ENCODE data around the gene B3GLCT. TPM values are rescaled to one million over a fixed set of nuclear protein-coding genes. Genes with fewer than 3 reads are reported as not detected.

The B3GLCT gene
- total and polyA plus RNA-seq, 3 experiments from 2014 or later, result 5.2 to 10.4 (median 5.6) TPM

DNA sequence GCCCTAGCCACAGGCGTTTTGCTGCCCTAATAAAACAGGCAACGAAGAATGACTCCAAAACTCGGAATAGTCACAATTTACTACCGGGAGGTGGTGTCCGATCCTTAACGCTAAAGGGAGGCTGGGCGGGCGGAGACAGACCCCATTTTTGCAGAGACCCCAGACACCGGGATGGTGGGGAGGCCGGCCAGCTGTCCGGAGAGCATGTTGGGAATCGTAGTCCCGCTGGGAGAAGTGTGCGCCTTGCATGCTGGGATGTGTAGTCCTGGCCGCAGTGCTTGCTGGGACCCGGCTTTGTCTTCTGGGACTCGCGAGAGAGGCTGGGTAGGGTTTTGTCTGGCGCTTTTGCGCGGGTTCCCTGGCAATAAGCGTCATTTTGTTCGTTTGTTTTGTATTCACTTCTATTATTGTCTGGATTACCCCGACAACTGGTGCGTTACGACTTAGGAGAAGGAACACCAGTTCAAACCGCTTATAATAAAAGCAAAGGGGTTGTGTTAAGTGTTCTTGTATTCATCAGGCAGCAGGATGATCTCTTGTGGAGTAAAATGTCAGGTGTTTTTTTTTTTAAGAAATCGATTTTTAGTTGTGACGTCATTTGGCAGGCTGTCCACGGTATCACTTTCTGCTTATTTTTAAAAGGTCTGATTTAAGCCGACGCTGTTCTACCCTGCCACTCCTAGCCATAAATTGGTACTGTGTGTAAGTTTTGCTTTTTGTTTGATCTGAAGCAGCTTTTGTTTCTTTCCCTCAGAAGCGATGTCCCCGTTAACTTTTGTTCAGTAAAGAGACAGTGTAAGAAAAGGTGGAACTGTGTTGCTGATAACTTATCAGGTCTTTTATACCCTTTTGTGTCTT, 37.4 kb upstream of the B3GLCT start:
- DNase-seq, result peak; percentile 93 to 99 (median 99)
- peak overlapping the region; percentile 98 for H3K4me3 ChIP-seq (ENCODE audit: low read length)
- ChIA-PET POLR2A (interaction anchor here (0.6 to 2.0 kb wide), 3 partner anchors 37 to 39 kb away, joined by 4 to 10 read pairs (median 4); partner anchors contain the start of gene B3GLCT), CTCF (interaction anchor here (1.3 kb wide), 1 partner anchor 37 kb away, joined by 4 read pairs; the partner anchor contains the start of gene B3GLCT)
- no peaks in the 10 kb centered on the region for H3K9me3 ChIP-seq (ENCODE audit: low read length)
- Mint-ChIP-seq H3K36me3 (peaks cover 0 to 36% (median 3%) of the 10 kb centered on the region in 3 donors), H3K9me3 (no peaks in the 10 kb centered on the region), H3K27ac (peak overlapping the region; percentile 96 to 100 (median 99)), H3K4me1 (peaks cover 36 to 45% (median 44%) of the 10 kb centered on the region in 3 donors), H3K27me3 (peaks cover 0 to 4% of the 10 kb centered on the region in 2 donors), H3K4me3 (peak overlapping the region; percentile 90 to 99 (median 96))
- peak overlapping the region; percentile 97 for H3K27ac ChIP-seq (ENCODE audit: low read depth, low read length)
- no peaks in the 10 kb centered on the region for H3K36me3 ChIP-seq (ENCODE audit: insufficient read depth, low read length)
- no peaks in the 10 kb centered on the region for H3K27me3 ChIP-seq (ENCODE audit: insufficient read depth, low read length, poor library complexity, severe bottlenecking)
- H3K4me1 ChIP-seq (ENCODE audit: insufficient read depth, low read length), result peaks cover 18% of the 10 kb centered on the region

DNA sequence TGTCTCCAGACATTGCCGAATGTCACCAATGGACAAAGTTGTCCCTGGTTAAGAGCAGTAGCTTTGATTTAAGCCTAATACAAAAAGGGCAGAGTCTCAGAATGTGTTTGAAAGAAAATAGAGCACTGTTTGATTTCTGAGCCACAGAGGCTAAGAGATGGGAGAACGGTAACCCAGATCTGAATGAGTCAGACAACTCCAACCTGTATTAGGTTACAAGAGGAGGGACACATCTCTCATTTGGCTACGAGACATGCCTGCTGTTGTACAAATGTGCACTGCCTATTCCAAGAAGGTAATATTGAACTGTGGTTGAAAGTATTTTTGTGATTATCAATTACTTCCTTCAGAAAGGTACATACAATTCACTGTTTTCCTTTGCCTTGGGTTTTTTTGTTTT, 33.2 kb upstream of the B3GLCT start:
- Histone ChIP-seq H3K9me3 (ENCODE audit: low read length) (no peaks in the 10 kb centered on the region), H3K36me3 (ENCODE audit: insufficient read depth, low read length) (no peaks in the 10 kb centered on the region), H3K27me3 (ENCODE audit: insufficient read depth, low read length, poor library complexity, severe bottlenecking) (no peaks in the 10 kb centered on the region), H3K4me3 (ENCODE audit: low read length) (no peak overlapping the region), H3K27ac (ENCODE audit: low read depth, low read length) (no peak overlapping the region), H3K4me1 (ENCODE audit: insufficient read depth, low read length) (peaks cover 6% of the 10 kb centered on the region)
- CTCF ChIA-PET, result no interaction called here
- Mint-ChIP-seq H3K27ac (no peak overlapping the region), H3K27me3 (peaks cover 3 to 5% of the 10 kb centered on the region in 2 donors), H3K4me3 (no peak overlapping the region), H3K36me3 (peaks cover 0 to 12% (median 0%) of the 10 kb centered on the region in 3 donors), H3K4me1 (peaks cover 13% of the 10 kb centered on the region in 3 donors), H3K9me3 (no peaks in the 10 kb centered on the region)
- POLR2A ChIA-PET, result no interaction called here
- DNase-seq, result no peak

DNA sequence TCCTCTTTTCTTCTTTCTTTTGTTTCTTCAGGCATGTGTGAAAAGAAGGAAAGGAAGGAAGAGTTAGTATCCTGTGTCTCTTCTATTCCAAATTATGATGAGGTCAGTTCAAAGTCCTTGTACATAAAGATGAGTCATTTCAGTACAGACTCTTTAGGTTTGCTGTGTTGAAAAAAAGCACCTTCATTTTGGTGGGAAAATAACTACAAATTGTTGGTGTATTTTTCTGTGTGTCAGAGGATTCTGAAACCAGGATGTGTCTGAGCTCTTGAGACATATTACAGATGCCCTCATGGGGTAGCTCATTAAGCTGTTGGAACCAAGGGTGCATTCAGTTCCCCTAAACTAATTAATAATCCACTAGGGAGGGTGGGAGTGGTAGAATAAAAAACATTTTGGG, 32.3 kb upstream of the B3GLCT start:
- ChIA-PET CTCF (no interaction called here), POLR2A (no interaction called here)
- Mint-ChIP-seq H3K27ac (no peak overlapping the region), H3K9me3 (no peaks in the 10 kb centered on the region), H3K4me3 (no peak overlapping the region), H3K27me3 (peaks cover 2 to 10% of the 10 kb centered on the region in 2 donors), H3K36me3 (peaks cover 0 to 3% (median 0%) of the 10 kb centered on the region in 3 donors), H3K4me1 (peaks cover 9 to 13% (median 11%) of the 10 kb centered on the region in 3 donors)
- peaks cover 6% of the 10 kb centered on the region for H3K4me1 ChIP-seq (ENCODE audit: insufficient read depth, low read length)
- no peak overlapping the region for H3K4me3 ChIP-seq (ENCODE audit: low read length)
- H3K9me3 ChIP-seq (ENCODE audit: low read length), result no peaks in the 10 kb centered on the region
- DNase-seq, result no peak
- H3K27me3 ChIP-seq (ENCODE audit: insufficient read depth, low read length, poor library complexity, severe bottlenecking), result no peaks in the 10 kb centered on the region
- H3K27ac ChIP-seq (ENCODE audit: low read depth, low read length), result no peak overlapping the region
- no peaks in the 10 kb centered on the region for H3K36me3 ChIP-seq (ENCODE audit: insufficient read depth, low read length)

DNA sequence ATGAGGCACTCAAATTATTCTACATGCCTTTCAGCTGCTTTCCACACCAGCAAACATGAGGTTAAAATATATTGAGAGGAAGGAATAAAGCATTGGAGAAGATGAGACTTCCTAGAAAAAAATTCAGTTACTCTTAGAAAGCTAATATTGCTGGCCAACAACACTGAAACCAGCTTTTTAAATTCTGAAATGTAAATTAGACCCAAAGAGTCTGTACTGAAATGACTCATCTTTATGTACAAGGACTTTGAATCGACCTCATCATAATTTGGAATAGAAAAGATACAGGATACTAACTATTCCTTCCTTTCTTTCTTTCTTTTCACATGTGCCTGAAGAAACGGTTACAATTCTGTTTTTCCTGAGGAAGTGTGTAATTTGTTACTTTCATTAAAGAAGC, 31.6 kb upstream of the B3GLCT start:
- H3K36me3 ChIP-seq (ENCODE audit: insufficient read depth, low read length), result no peaks in the 10 kb centered on the region
- ChIA-PET CTCF (interaction anchor here (1.3 kb wide), 1 partner anchor 31 kb away, joined by 3 read pairs; the partner anchor contains the start of gene B3GLCT), POLR2A (no interaction called here)
- peaks cover 0 to 4% (median 0%) of the 10 kb centered on the region in 3 donors for H3K36me3 Mint-ChIP-seq
- H3K9me3 ChIP-seq (ENCODE audit: low read length), result no peaks in the 10 kb centered on the region
- DNase-seq, result no peak
- peaks cover under 1% of the 10 kb centered on the region for H3K27me3 ChIP-seq (ENCODE audit: insufficient read depth, low read length, poor library complexity, severe bottlenecking)
- no peak overlapping the region for H3K4me3 ChIP-seq (ENCODE audit: low read length)
- H3K4me1 ChIP-seq (ENCODE audit: insufficient read depth, low read length), result peaks cover 1% of the 10 kb centered on the region
- H3K27me3 Mint-ChIP-seq, result peaks cover 3 to 16% of the 10 kb centered on the region in 2 donors
- H3K4me1 Mint-ChIP-seq, result peaks cover 3 to 7% (median 4%) of the 10 kb centered on the region in 3 donors
- no peaks in the 10 kb centered on the region for H3K9me3 Mint-ChIP-seq
- H3K27ac Mint-ChIP-seq, result no peak overlapping the region
- H3K27ac ChIP-seq (ENCODE audit: low read depth, low read length), result no peak overlapping the region
- no peak overlapping the region for H3K4me3 Mint-ChIP-seq

DNA sequence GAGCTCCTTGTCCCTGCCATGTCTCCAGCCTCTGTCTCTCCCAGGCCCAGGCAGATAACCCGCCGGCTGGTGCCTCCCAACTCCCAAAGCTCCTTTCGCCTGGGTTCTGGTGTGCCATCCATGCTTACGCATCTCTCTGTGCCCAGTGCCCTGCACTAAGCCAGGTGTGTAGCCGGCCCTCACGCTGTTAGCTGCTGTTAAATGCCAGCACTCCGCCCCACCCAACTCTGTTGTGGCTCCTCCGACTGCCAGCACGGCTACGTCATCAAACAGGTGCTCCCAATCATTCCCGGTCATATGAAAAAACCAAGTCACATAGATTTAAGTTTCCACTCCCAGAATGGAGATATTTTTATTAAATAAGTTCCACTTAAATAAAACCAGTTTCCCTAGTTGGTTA, 31.0 kb upstream of the B3GLCT start:
- Mint-ChIP-seq H3K27me3 (peaks cover 5 to 22% of the 10 kb centered on the region in 2 donors), H3K4me3 (no peak overlapping the region), H3K4me1 (peaks cover 0 to 2% (median 0%) of the 10 kb centered on the region in 3 donors), H3K36me3 (peaks cover 0 to 6% (median 0%) of the 10 kb centered on the region in 3 donors), H3K9me3 (no peaks in the 10 kb centered on the region), H3K27ac (peak overlapping the region in 1 of 8 donors; percentile 43)
- Histone ChIP-seq H3K9me3 (ENCODE audit: low read length) (no peaks in the 10 kb centered on the region), H3K4me3 (ENCODE audit: low read length) (no peak overlapping the region), H3K4me1 (ENCODE audit: insufficient read depth, low read length) (no peaks in the 10 kb centered on the region), H3K27me3 (ENCODE audit: insufficient read depth, low read length, poor library complexity, severe bottlenecking) (peaks cover 4% of the 10 kb centered on the region), H3K27ac (ENCODE audit: low read depth, low read length) (no peak overlapping the region), H3K36me3 (ENCODE audit: insufficient read depth, low read length) (no peaks in the 10 kb centered on the region)
- CTCF ChIA-PET, result interaction anchor here (1.3 kb wide), 1 partner anchor 31 kb away, joined by 3 read pairs; the partner anchor contains the start of gene B3GLCT
- POLR2A ChIA-PET, result no interaction called here
- no peak for DNase-seq

DNA sequence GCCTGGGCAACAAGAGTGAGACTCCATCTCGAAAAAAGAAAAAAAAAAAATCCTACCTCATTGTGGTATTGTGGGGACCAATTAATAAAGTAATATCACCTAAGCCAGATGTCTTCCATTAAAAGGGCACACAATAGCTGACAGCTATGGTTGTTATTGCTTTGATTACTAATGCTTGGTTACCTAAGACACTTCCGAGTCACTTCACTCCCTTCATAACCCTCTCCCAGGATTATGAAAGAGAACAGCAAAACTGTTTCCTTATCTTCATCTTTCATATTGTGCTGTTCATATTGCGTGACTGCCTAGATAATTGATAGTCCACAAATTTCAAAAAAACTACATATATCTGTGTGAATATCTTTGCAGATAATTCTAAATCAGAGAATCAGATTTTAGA, 27.8 kb upstream of the B3GLCT start:
- no peak overlapping the region for H3K27ac ChIP-seq (ENCODE audit: low read depth, low read length)
- Mint-ChIP-seq H3K4me1 (no peaks in the 10 kb centered on the region), H3K27ac (no peak overlapping the region), H3K9me3 (no peaks in the 10 kb centered on the region), H3K36me3 (peaks cover 0 to 6% (median 0%) of the 10 kb centered on the region in 3 donors), H3K4me3 (no peak overlapping the region), H3K27me3 (peaks cover 5 to 28% of the 10 kb centered on the region in 2 donors)
- ChIA-PET POLR2A (no interaction called here), CTCF (no interaction called here)
- no peaks in the 10 kb centered on the region for H3K36me3 ChIP-seq (ENCODE audit: insufficient read depth, low read length)
- H3K27me3 ChIP-seq (ENCODE audit: insufficient read depth, low read length, poor library complexity, severe bottlenecking), result peaks cover 4% of the 10 kb centered on the region
- H3K9me3 ChIP-seq (ENCODE audit: low read length), result no peaks in the 10 kb centered on the region
- H3K4me3 ChIP-seq (ENCODE audit: low read length), result no peak overlapping the region
- DNase-seq, result no peak
- H3K4me1 ChIP-seq (ENCODE audit: insufficient read depth, low read length), result no peaks in the 10 kb centered on the region

DNA sequence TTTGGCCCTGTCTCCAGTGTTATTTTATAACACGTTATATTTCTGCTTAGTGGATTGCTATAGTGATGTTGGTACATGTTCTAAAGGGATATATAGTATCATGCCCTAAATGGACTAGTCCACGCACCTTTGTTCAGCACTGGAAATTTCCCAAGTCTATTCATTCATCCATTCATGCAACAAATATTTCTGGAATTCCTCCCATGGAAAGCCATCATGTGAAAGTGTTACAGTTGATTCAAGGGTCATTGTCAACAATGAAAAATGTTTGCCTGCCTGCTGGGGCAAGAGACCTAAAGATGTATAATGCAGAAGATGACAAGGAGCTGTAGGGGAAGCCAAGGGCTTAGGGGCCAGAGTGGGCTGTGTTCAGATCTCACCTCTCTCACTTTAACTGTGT, 27.2 kb upstream of the B3GLCT start:
- CTCF ChIA-PET, result interaction anchor here (1.3 kb wide), 1 partner anchor 27 kb away, joined by 4 read pairs; the partner anchor contains the start of gene B3GLCT
- no peak overlapping the region for H3K4me3 ChIP-seq (ENCODE audit: low read length)
- H3K27ac ChIP-seq (ENCODE audit: low read depth, low read length), result no peak overlapping the region
- POLR2A ChIA-PET, result no interaction called here
- DNase-seq, result no peak
- H3K27me3 Mint-ChIP-seq, result peaks cover 5 to 28% of the 10 kb centered on the region in 2 donors
- H3K4me1 ChIP-seq (ENCODE audit: insufficient read depth, low read length), result no peaks in the 10 kb centered on the region
- no peak overlapping the region for H3K27ac Mint-ChIP-seq
- no peaks in the 10 kb centered on the region for H3K4me1 Mint-ChIP-seq
- H3K36me3 Mint-ChIP-seq, result peaks cover 0 to 6% (median 2%) of the 10 kb centered on the region in 3 donors
- H3K27me3 ChIP-seq (ENCODE audit: insufficient read depth, low read length, poor library complexity, severe bottlenecking), result peaks cover 4% of the 10 kb centered on the region
- no peaks in the 10 kb centered on the region for H3K9me3 ChIP-seq (ENCODE audit: low read length)
- H3K9me3 Mint-ChIP-seq, result peaks cover 0 to 3% (median 0%) of the 10 kb centered on the region in 5 donors
- H3K4me3 Mint-ChIP-seq, result no peak overlapping the region
- no peaks in the 10 kb centered on the region for H3K36me3 ChIP-seq (ENCODE audit: insufficient read depth, low read length)

DNA sequence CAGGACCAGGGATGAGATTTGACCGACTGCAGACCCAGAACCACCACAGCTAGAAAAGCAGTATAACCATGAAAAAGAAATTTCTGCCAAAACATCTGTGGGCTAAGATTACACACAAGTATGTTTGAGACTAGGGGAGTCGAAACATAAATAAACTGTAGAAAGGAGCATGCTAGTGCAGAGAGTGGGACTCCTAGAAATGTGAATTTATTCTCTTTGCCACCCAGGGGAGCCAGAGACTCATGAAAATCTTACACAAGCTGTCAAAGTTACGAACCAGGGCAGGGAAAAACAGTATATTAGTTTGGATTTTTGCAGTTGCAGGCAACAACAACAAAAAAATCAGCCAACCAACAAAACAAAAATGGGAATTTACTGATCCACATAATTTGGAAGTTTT, 25.8 kb upstream of the B3GLCT start:
- H3K4me3 Mint-ChIP-seq, result no peak overlapping the region
- ChIA-PET CTCF (no interaction called here), POLR2A (interaction anchor here (0.7 kb wide), 1 partner anchor 28 kb away, joined by 6 read pairs; no protein-coding TSS in a partner anchor)
- peaks cover 4% of the 10 kb centered on the region for H3K27me3 ChIP-seq (ENCODE audit: insufficient read depth, low read length, poor library complexity, severe bottlenecking)
- DNase-seq, result no peak
- H3K4me3 ChIP-seq (ENCODE audit: low read length), result no peak overlapping the region
- H3K4me1 Mint-ChIP-seq, result peaks cover 0 to 5% (median 4%) of the 10 kb centered on the region in 3 donors
- H3K27ac ChIP-seq (ENCODE audit: low read depth, low read length), result no peak overlapping the region
- no peaks in the 10 kb centered on the region for H3K4me1 ChIP-seq (ENCODE audit: insufficient read depth, low read length)
- H3K27ac Mint-ChIP-seq, result no peak overlapping the region
- no peaks in the 10 kb centered on the region for H3K9me3 ChIP-seq (ENCODE audit: low read length)
- H3K36me3 ChIP-seq (ENCODE audit: insufficient read depth, low read length), result no peaks in the 10 kb centered on the region
- peaks cover 0 to 6% (median 4%) of the 10 kb centered on the region in 3 donors for H3K36me3 Mint-ChIP-seq
- H3K27me3 Mint-ChIP-seq, result peaks cover 5 to 28% of the 10 kb centered on the region in 2 donors
- peaks cover 0 to 3% (median 0%) of the 10 kb centered on the region in 5 donors for H3K9me3 Mint-ChIP-seq
